ENCODE results near the gene TMEM238. TPM values are rescaled to one million over a fixed set of nuclear protein-coding genes. Genes with fewer than 3 reads are reported as not detected.
"Not testable (repeated sequence)": the region's sequence is repeated elsewhere in the genome, so short reads cannot be mapped to it uniquely, and the experiment has no call there.

Gene TMEM238
- total RNA-seq, 1 experiment from 2014 or later = not detected

GRCh38 chr19:55346725-55347441 lies 37.2 kb downstream of the TMEM238 start:
- DNase-seq (ENCODE audit: low spot score) = peak; percentile 31
- in situ Hi-C loops (cut with HindIII; ENCODE audit: low sequenced_read_pairs) = loop anchor here (10.0 kb wide), 1 partner anchor 172 kb away; no protein-coding TSS in a partner anchor

GRCh38 chr19:55345818-55346724 lies 38.0 kb downstream of the TMEM238 start:
- no peak for DNase-seq (ENCODE audit: low spot score)
- in situ Hi-C loops (cut with HindIII; ENCODE audit: low sequenced_read_pairs) = loop anchor here (10.0 kb wide), 1 partner anchor 171 kb away; no protein-coding TSS in a partner anchor

- no peak for DNase-seq (ENCODE audit: low spot score)
- in situ Hi-C loops (cut with HindIII; ENCODE audit: low sequenced_read_pairs) = loop anchor here (10.0 kb wide), 1 partner anchor 170 kb away; no protein-coding TSS in a partner anchor
Observed at GRCh38 chr19:55345101-55345817, 38.8 kb downstream of the TMEM238 start.

DNA sequence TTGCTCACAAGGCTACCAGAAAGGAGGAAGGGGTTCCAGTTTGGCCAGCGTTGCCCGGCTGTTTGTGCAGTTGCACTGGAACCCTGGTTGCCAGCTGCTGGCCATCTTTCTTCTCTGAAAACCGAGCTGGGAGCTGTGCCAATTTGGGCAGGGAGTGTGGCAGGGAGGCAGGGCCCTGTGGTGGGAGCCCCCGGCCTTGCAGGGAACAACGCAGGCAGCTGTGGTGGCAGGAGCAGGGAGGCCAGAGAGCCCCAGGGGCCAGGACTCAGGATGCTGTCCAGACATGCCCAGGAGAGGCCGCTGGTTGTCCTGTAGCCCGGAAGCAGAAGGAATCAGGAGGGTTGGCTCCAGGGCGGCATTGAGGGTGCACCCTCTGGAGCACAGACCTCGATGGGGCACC lies 39.6 kb downstream of the TMEM238 start:
- DNase-seq (ENCODE audit: low spot score) = no peak
- in situ Hi-C loops (cut with HindIII; ENCODE audit: low sequenced_read_pairs) = loop anchor here (10.0 kb wide), 1 partner anchor 170 kb away; no protein-coding TSS in a partner anchor

DNA sequence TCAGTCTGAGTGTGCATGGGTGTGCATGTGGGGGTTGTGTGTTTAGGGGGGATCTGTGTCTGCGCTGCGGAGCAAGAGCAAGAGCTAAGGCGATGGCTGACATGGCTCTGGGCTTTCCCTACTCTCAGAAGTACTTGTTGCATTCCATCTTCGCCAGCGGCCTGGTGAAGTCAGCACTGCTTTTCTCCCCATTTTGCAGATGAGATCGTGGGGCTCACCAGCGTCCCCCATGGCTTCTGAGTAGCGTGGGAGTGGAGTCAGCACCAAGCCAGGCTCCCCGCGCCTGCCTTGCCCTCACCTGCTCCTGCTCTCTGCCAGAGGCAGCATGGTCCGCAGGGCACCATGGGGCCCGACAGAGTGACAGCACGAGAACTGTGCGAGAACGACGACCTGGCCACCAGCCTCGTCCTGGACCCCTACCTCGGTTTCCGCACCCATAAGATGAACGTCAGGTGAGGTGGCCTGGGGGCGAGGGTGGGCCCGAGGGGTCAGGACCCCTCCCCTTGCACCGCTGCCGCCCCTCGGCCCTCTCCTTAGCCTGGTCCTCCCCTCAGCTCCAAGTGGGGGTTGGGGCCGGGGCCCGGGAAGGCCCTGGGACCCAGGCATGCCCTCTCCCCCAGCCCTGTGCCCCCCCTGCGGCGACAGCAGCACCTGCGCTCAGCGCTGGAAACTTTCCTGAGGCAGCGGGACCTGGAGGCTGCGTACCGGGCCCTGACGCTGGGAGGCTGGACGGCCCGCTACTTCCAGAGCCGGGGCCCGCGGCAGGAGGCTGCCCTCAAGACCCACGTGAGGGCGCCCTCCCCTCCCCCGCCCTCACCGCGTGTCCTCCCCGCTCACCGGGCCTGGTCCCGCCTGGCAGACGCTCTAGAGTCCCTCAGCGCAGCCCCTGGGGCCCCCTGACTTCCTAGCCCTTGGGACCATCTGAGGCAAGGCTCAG lies 42.2 kb downstream of the TMEM238 start:
- in situ Hi-C loops (cut with HindIII; ENCODE audit: low sequenced_read_pairs) = loop anchor here (10.0 kb wide), 1 partner anchor 167 kb away; no protein-coding TSS in a partner anchor
- DNase-seq (ENCODE audit: low spot score) = no peak

- DNase-seq (ENCODE audit: low spot score) = peak; percentile 66
- in situ Hi-C loops (cut with HindIII; ENCODE audit: low sequenced_read_pairs) = loop anchor here (10.0 kb wide), 1 partner anchor 166 kb away; no protein-coding TSS in a partner anchor
Observed at GRCh38 chr19:55341171-55341588, 42.9 kb downstream of the TMEM238 start.

DNA sequence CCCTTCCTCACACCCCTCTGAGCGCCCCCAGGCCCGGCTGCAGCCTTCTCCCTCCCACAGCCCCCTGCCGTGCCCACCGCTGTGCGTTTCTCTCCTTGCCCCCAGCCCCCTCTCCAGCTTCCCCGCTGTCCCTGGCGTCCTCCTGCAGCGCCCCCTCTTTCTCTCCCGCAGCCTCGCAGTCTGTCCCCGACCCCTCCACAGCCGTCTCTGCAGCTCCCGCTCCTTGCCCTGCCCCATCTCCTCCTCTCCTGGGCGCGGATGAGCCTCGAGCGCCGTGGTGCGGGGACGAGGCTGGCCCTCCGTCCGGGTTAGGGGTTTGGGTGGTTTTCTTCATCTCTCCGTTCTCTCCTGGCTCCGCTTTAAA lies 43.3 kb downstream of the TMEM238 start:
- in situ Hi-C loops (cut with HindIII; ENCODE audit: low sequenced_read_pairs) = loop anchor here (10.0 kb wide), 1 partner anchor 166 kb away; no protein-coding TSS in a partner anchor
- no peak for DNase-seq (ENCODE audit: low spot score)

GRCh38 chr19:55339889-55340783 lies 44.0 kb downstream of the TMEM238 start:
- in situ Hi-C loops (cut with HindIII; ENCODE audit: low sequenced_read_pairs) = loop anchor here (10.0 kb wide), 1 partner anchor 165 kb away; no protein-coding TSS in a partner anchor
- no peak for DNase-seq (ENCODE audit: low spot score)

DNA sequence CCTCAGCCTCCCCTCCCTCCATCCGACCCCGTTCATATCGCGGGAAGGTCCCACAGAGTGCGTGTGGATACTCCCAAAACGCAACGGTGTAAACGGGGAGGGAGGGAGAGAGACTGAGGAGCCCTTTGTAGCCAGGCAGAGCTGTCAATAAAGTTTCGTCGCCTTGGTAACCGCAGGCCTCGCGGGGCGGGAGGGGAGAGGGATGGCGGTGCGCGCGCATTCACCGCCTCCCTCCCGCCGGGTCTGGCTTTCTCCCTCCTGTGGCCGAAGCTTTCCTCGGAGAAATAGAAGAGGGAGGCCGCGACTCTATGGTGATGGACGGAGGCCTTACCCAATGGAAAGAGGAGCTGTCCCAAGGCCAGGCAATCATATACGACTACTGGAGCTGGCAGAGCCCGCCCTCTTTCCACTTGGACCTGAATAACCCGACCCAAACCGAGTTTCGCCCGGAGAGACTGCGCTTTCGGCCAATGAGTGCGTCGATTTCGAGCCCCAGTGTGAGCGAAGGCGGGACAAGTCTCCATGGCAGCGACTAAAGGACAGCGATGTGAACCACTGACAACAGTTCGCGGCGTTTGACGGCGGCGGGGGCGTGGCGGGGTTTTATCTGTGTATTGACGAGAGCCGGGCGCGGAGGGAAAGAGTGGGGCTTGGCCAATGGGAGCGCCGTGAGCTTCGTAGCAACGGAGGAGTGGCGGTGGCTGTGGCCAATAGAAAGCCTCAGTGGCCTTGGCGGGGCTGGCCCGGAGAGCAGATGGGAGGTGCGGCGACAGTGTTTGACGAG lies 44.8 kb downstream of the TMEM238 start, which contains the start of gene KMT5C:
Gene KMT5C, plus strand, starts transcription at position 772 of the 784 bp plus-strand sequence. CDS start 2,061 bp downstream, outside the sequence.
- in situ Hi-C loops (cut with HindIII; ENCODE audit: low sequenced_read_pairs) = no loop called here
- peak; percentile 100 for DNase-seq (ENCODE audit: low spot score)

DNA sequence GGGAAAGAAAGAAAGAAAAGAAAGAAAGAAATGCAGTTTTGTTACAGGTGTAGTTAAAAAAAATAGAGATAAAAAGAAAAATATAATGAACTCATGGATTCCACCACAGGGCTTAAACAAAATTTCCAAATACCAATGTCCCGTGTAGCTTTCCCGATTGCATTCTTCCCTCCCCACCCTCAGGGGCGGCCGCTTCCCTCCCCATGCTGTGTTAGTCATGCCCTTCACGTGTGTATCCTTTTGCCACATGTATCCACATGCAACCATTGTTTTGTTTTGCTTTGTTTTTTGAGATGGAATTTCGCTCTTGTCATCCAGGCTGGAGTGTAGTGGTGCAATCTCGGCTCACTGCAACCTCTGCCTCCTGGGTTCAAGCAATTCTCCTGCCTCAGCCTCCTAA lies 48.0 kb downstream of the TMEM238 start:
- in situ Hi-C loops (cut with HindIII; ENCODE audit: low sequenced_read_pairs) = no loop called here

GRCh38 chr19:55333870-55334269 lies 50.2 kb downstream of the TMEM238 start:
- no peak for DNase-seq (ENCODE audit: low spot score)

More for the DNA sequence above, 48.0 kb downstream of the TMEM238 start:
- no peak for DNase-seq (ENCODE audit: low spot score)

DNA sequence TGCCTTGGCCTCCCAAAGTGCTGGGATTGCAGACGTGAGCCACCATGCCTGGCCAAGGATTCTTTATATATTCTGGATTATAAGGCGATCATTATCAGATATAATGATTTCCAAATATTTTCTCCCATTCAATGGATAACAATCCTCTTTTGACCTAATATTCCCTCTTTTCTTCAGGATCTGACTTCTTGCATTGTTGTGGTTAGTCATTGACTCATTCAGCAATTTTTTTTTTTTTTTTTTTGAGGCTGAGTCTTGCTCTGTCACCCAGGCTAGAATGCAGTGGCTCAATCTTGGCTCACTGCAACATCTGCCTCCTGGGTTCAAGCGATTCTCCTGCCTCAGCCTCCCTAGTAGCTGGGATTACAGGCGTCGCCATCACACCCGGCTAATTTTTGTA lies 54.3 kb downstream of the TMEM238 start:
- in situ Hi-C loops (cut with HindIII; ENCODE audit: low sequenced_read_pairs); DNase-seq (ENCODE audit: low spot score): not testable (repeated sequence)

More at GRCh38 chr19:55333870-55334269, 50.2 kb downstream of the TMEM238 start:
- in situ Hi-C loops (cut with HindIII; ENCODE audit: low sequenced_read_pairs) = no loop called here

All from G401 (cell line).